ENCODE results near the gene CHMP4A. TPM values are rescaled to one million over a fixed set of nuclear protein-coding genes. Genes with fewer than 3 reads are reported as not detected.

The CHMP4A gene
- total and polyA plus RNA-seq, 9 of the 15 experiments (the other 6 are each of a cell fraction or from before 2014, with no cell fraction given) = 28.8 to 104 (median 52.7) TPM

- TF ChIP-seq CREB3L1 (IDR thresholded peaks at IDR 0.05; ENCODE audit: borderline replicate concordance, low read depth) = peak; percentile 96
- TF ChIP-seq PTBP1 (IDR thresholded peaks at IDR 0.05; ENCODE audit: low read depth, low read length) = no peak
- no peak for TF ChIP-seq HMBOX1 (IDR thresholded peaks at IDR 0.05)
- no peak for TF ChIP-seq MAFF (IDR thresholded peaks at IDR 0.05; ENCODE audit: low read length)
- no peak for TF ChIP-seq PPARD (CRISPR knock-in tag; IDR thresholded peaks at IDR 0.05)
- peak; percentile 59; the same call in 1 of the 2 replicates for TF ChIP-seq FOXP4 (CRISPR knock-in tag; IDR thresholded peaks at IDR 0.05; ENCODE audit: borderline replicate concordance)
- peak; percentile 93 for TF ChIP-seq EP400 (IDR thresholded peaks at IDR 0.05)
- no peak; the same call in 1 of the 2 replicates for TF ChIP-seq MTA3 (IDR thresholded peaks at IDR 0.05; ENCODE audit: borderline replicate concordance)
- TF ChIP-seq ATF4 (CRISPR knock-in tag; IDR thresholded peaks at IDR 0.05) = 0 out of 2 replicates have a peak, but pooled peaks have one; percentile 10
- no peak for TF ChIP-seq THRAP3 (IDR thresholded peaks at IDR 0.05; ENCODE audit: borderline replicate concordance)
- no peak for TF ChIP-seq ZBTB34 (CRISPR knock-in tag; IDR thresholded peaks at IDR 0.05)
- peak; percentile 99 for TF ChIP-seq ELF2 (CRISPR knock-in tag; IDR thresholded peaks at IDR 0.05)
- no peak for TF ChIP-seq ZNF644 (tag; IDR thresholded peaks at IDR 0.05; ENCODE audit: low read depth)
- no peak for TF ChIP-seq ZNF766 (CRISPR knock-in tag; conservative IDR thresholded peaks at IDR 0.05)
- TF ChIP-seq HDAC8 (tag; IDR thresholded peaks at IDR 0.05) = no peak
- no peak for TF ChIP-seq CHCHD3 (CRISPR knock-in tag; IDR thresholded peaks at IDR 0.05)
- no peak for TF ChIP-seq HEY1 (CRISPR knock-in tag; IDR thresholded peaks at IDR 0.05; ENCODE audit: borderline replicate concordance)
- no peak; the same call in 1 of the 2 replicates for TF ChIP-seq HLTF (IDR thresholded peaks at IDR 0.05)
- TF ChIP-seq SREBF1 (IDR thresholded peaks at IDR 0.05; ENCODE audit: borderline replicate concordance, low read depth, low read length) = no peak
- no peak for TF ChIP-seq CBFA2T3 (IDR thresholded peaks at IDR 0.05)
- no peak for TF ChIP-seq MED1 (CRISPR knock-in tag; IDR thresholded peaks at IDR 0.05; ENCODE audit: borderline replicate concordance)
- TF ChIP-seq ZNF175 (CRISPR knock-in tag; IDR thresholded peaks at IDR 0.05; ENCODE audit: low read depth) = no peak
These were observed 17.9 kb downstream of the CHMP4A start, which contains the start of gene TM9SF1 (continued) for GRCh38 chr14:24195186-24196070.

All from K562 (cell line).